ENCODE data around the gene C3orf20. TPM values are rescaled to one million over a fixed set of nuclear protein-coding genes. Genes with fewer than 3 reads are reported as not detected.

Gene C3orf20
- total RNA-seq, 1 experiment from 2014 or later = not detected

DNA sequence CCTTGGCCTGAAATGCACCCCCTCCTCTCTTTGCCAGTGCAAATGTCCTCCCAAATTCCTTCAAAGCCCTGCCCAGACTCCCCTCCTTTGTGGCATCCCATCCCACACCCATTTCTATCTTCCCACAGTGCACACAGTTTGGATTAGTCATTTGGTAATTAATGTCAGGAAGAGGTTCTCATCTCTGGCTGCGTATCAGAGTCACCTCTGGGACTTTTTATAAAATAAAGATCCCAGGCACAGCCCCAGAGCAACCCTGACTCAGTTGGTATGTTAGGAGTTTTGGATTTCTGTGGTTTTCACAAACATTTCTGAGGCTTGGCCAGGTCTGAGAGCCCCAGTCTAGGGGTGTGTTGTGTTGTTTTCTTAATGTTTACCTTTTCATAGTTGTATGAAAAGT, 41.6 kb downstream of the C3orf20 start:
- Histone ChIP-seq H3K9ac (ENCODE audit: low read length) (no peak overlapping the region), H3K36me3 (ENCODE audit: insufficient read depth, low read length) (no peaks in the 10 kb centered on the region), H4K20me1 (ENCODE audit: insufficient read depth, low read depth, low read length) (no peaks in the 10 kb centered on the region), H3K4me2 (ENCODE audit: low read depth, low read length, poor library complexity, severe bottlenecking) (no peak overlapping the region), H3K27me3 (ENCODE audit: low read length) (no peaks in the 10 kb centered on the region), H3K4me3 (ENCODE audit: low read length) (no peak overlapping the region), H3K79me2 (ENCODE audit: low read length) (no peaks in the 10 kb centered on the region), H3K4me1 (ENCODE audit: low read length) (no peaks in the 10 kb centered on the region), H2AFZ (ENCODE audit: low read length) (no peak overlapping the region), H3K9me3 (ENCODE audit: low read length) (no peaks in the 10 kb centered on the region), H3K27ac (ENCODE audit: low read length) (no peak overlapping the region), H3K9me2 (replicated peaks; ENCODE audit: insufficient read depth, low read length) (no peaks in the 10 kb centered on the region)
- DNase-seq = no peak

GRCh38 chr3:14717307-14717706, 42.4 kb downstream of the C3orf20 start:
- Histone ChIP-seq H3K27me3 (ENCODE audit: low read length) (no peaks in the 10 kb centered on the region), H4K20me1 (ENCODE audit: insufficient read depth, low read depth, low read length) (no peaks in the 10 kb centered on the region), H3K36me3 (ENCODE audit: insufficient read depth, low read length) (no peaks in the 10 kb centered on the region), H3K4me1 (ENCODE audit: low read length) (no peaks in the 10 kb centered on the region), H3K9me2 (replicated peaks; ENCODE audit: insufficient read depth, low read length) (no peaks in the 10 kb centered on the region), H3K4me2 (ENCODE audit: low read depth, low read length, poor library complexity, severe bottlenecking) (no peak overlapping the region), H3K9me3 (ENCODE audit: low read length) (no peaks in the 10 kb centered on the region), H2AFZ (ENCODE audit: low read length) (no peak overlapping the region), H3K9ac (ENCODE audit: low read length) (no peak overlapping the region), H3K79me2 (ENCODE audit: low read length) (no peaks in the 10 kb centered on the region), H3K4me3 (ENCODE audit: low read length) (no peak overlapping the region), H3K27ac (ENCODE audit: low read length) (no peak overlapping the region)
- DNase-seq = no peak

DNA sequence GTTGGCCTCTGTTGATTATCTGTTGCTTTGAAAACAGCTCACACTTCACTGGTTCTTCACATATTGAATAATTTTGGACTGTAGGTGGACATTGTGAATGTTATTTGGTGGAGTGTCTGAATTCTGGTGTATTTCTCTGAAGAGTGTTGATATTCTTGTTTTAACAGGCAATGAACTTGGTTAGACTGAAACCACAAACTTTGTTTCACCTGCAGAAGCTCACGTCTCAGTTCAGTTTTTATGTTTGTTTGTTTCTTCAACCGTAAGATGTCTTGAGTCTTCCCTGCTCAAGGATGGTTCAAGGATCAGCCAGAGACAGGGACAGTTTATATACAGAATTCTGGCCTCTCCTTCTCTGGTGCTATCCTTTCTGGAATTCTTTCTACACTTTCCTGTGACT, 43.6 kb downstream of the C3orf20 start:
- Histone ChIP-seq H3K36me3 (ENCODE audit: insufficient read depth, low read length) (no peaks in the 10 kb centered on the region), H4K20me1 (ENCODE audit: insufficient read depth, low read depth, low read length) (no peaks in the 10 kb centered on the region), H3K27ac (ENCODE audit: low read length) (no peak overlapping the region), H3K4me2 (ENCODE audit: low read depth, low read length, poor library complexity, severe bottlenecking) (no peak overlapping the region), H3K9me2 (replicated peaks; ENCODE audit: insufficient read depth, low read length) (no peaks in the 10 kb centered on the region), H3K9ac (ENCODE audit: low read length) (no peak overlapping the region), H3K4me3 (ENCODE audit: low read length) (no peak overlapping the region), H3K9me3 (ENCODE audit: low read length) (no peaks in the 10 kb centered on the region), H2AFZ (ENCODE audit: low read length) (no peak overlapping the region), H3K4me1 (ENCODE audit: low read length) (no peaks in the 10 kb centered on the region), H3K27me3 (ENCODE audit: low read length) (no peaks in the 10 kb centered on the region), H3K79me2 (ENCODE audit: low read length) (no peaks in the 10 kb centered on the region)
- DNase-seq = no peak

GRCh38 chr3:14719006-14719405, 44.1 kb downstream of the C3orf20 start:
- DNase-seq = no peak
- Histone ChIP-seq H3K4me1 (ENCODE audit: low read length) (no peaks in the 10 kb centered on the region), H4K20me1 (ENCODE audit: insufficient read depth, low read depth, low read length) (no peaks in the 10 kb centered on the region), H3K9ac (ENCODE audit: low read length) (no peak overlapping the region), H3K9me3 (ENCODE audit: low read length) (no peaks in the 10 kb centered on the region), H3K36me3 (ENCODE audit: insufficient read depth, low read length) (no peaks in the 10 kb centered on the region), H3K27me3 (ENCODE audit: low read length) (no peaks in the 10 kb centered on the region), H2AFZ (ENCODE audit: low read length) (no peak overlapping the region), H3K4me3 (ENCODE audit: low read length) (no peak overlapping the region), H3K9me2 (replicated peaks; ENCODE audit: insufficient read depth, low read length) (no peaks in the 10 kb centered on the region), H3K27ac (ENCODE audit: low read length) (no peak overlapping the region), H3K79me2 (ENCODE audit: low read length) (no peaks in the 10 kb centered on the region), H3K4me2 (ENCODE audit: low read depth, low read length, poor library complexity, severe bottlenecking) (no peak overlapping the region)

- Histone ChIP-seq H2AFZ (ENCODE audit: low read length) (no peak overlapping the region), H3K36me3 (ENCODE audit: insufficient read depth, low read length) (no peaks in the 10 kb centered on the region), H3K9me3 (ENCODE audit: low read length) (no peaks in the 10 kb centered on the region), H3K27ac (ENCODE audit: low read length) (no peak overlapping the region), H3K4me3 (ENCODE audit: low read length) (no peak overlapping the region), H3K9me2 (replicated peaks; ENCODE audit: insufficient read depth, low read length) (no peaks in the 10 kb centered on the region), H3K4me2 (ENCODE audit: low read depth, low read length, poor library complexity, severe bottlenecking) (no peak overlapping the region), H3K9ac (ENCODE audit: low read length) (no peak overlapping the region), H3K4me1 (ENCODE audit: low read length) (no peaks in the 10 kb centered on the region), H4K20me1 (ENCODE audit: insufficient read depth, low read depth, low read length) (no peaks in the 10 kb centered on the region), H3K79me2 (ENCODE audit: low read length) (no peaks in the 10 kb centered on the region), H3K27me3 (ENCODE audit: low read length) (no peaks in the 10 kb centered on the region)
- no peak for DNase-seq
Observed at GRCh38 chr3:14721126-14721864, 46.4 kb downstream of the C3orf20 start.

- Histone ChIP-seq H3K4me3 (ENCODE audit: low read length) (no peak overlapping the region), H2AFZ (ENCODE audit: low read length) (no peak overlapping the region), H3K9me2 (replicated peaks; ENCODE audit: insufficient read depth, low read length) (no peaks in the 10 kb centered on the region), H3K4me1 (ENCODE audit: low read length) (no peaks in the 10 kb centered on the region), H4K20me1 (ENCODE audit: insufficient read depth, low read depth, low read length) (no peaks in the 10 kb centered on the region), H3K79me2 (ENCODE audit: low read length) (no peaks in the 10 kb centered on the region), H3K9ac (ENCODE audit: low read length) (no peak overlapping the region), H3K9me3 (ENCODE audit: low read length) (no peaks in the 10 kb centered on the region), H3K27ac (ENCODE audit: low read length) (no peak overlapping the region), H3K4me2 (ENCODE audit: low read depth, low read length, poor library complexity, severe bottlenecking) (no peak overlapping the region), H3K27me3 (ENCODE audit: low read length) (no peaks in the 10 kb centered on the region), H3K36me3 (ENCODE audit: insufficient read depth, low read length) (no peaks in the 10 kb centered on the region)
- DNase-seq = no peak
Observed at GRCh38 chr3:14725013-14725412, 50.1 kb downstream of the C3orf20 start.

GRCh38 chr3:14725564-14726440, 50.9 kb downstream of the C3orf20 start:
- DNase-seq = no peak
- Histone ChIP-seq H3K27ac (ENCODE audit: low read length) (no peak overlapping the region), H4K20me1 (ENCODE audit: insufficient read depth, low read depth, low read length) (no peaks in the 10 kb centered on the region), H3K36me3 (ENCODE audit: insufficient read depth, low read length) (no peaks in the 10 kb centered on the region), H3K9me3 (ENCODE audit: low read length) (no peaks in the 10 kb centered on the region), H3K27me3 (ENCODE audit: low read length) (no peaks in the 10 kb centered on the region), H3K4me3 (ENCODE audit: low read length) (no peak overlapping the region), H3K9ac (ENCODE audit: low read length) (no peak overlapping the region), H3K4me2 (ENCODE audit: low read depth, low read length, poor library complexity, severe bottlenecking) (no peak overlapping the region), H3K4me1 (ENCODE audit: low read length) (no peaks in the 10 kb centered on the region), H3K9me2 (replicated peaks; ENCODE audit: insufficient read depth, low read length) (no peaks in the 10 kb centered on the region), H3K79me2 (ENCODE audit: low read length) (no peaks in the 10 kb centered on the region), H2AFZ (ENCODE audit: low read length) (no peak overlapping the region)

DNA sequence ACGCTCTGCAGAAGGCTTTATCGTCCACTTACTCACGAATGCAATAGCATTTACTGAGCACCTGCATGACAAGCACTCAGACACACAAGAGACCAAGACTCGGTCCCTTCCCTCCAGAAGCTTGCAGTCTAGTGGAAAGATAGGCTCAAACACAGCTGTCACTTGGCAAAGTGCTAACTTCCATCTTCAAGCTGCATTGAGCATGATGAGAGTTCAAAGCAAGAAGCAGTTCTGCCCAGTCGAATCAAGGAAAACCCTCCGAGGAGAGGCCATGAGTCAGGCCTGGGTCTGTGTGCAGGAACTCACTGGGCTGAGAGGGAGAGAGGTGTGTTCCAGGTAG, 51.5 kb downstream of the C3orf20 start:
- H3K4me3 ChIP-seq (ENCODE audit: low read length) = no peak overlapping the region
- no peaks in the 10 kb centered on the region for H3K27me3 ChIP-seq (ENCODE audit: low read length)
- no peaks in the 10 kb centered on the region for H3K79me2 ChIP-seq (ENCODE audit: low read length)
- no peaks in the 10 kb centered on the region for H4K20me1 ChIP-seq (ENCODE audit: insufficient read depth, low read depth, low read length)
- no peak overlapping the region for H3K27ac ChIP-seq (ENCODE audit: low read length)
- no peaks in the 10 kb centered on the region for H3K36me3 ChIP-seq (ENCODE audit: insufficient read depth, low read length)
- no peak overlapping the region for H3K9ac ChIP-seq (ENCODE audit: low read length)
- H3K9me3 ChIP-seq (ENCODE audit: low read length) = no peaks in the 10 kb centered on the region
- H2AFZ ChIP-seq (ENCODE audit: low read length) = no peak overlapping the region
- no peak for DNase-seq
- H3K4me1 ChIP-seq (ENCODE audit: low read length) = no peaks in the 10 kb centered on the region
- no peaks in the 10 kb centered on the region for H3K9me2 ChIP-seq (replicated peaks; ENCODE audit: insufficient read depth, low read length)
- no peak overlapping the region for H3K4me2 ChIP-seq (ENCODE audit: low read depth, low read length, poor library complexity, severe bottlenecking)

Data from Karpas-422 (cell line).